NCI-H345 (cell line): ENCODE measurements around the gene FAM24B.
"Not testable (repeated sequence)": the region's sequence is repeated elsewhere in the genome, so short reads cannot be mapped to it uniquely, and the experiment has no call there.

ENCODE experiments used
- DNase-seq: peaks from one replicate; lab custom pipeline; 2025; lab: John Stamatoyannopoulos, UW

The FAM24B gene, protein sequence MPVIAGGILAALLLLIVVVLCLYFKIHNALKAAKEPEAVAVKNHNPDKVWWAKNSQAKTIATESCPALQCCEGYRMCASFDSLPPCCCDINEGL

DNA sequence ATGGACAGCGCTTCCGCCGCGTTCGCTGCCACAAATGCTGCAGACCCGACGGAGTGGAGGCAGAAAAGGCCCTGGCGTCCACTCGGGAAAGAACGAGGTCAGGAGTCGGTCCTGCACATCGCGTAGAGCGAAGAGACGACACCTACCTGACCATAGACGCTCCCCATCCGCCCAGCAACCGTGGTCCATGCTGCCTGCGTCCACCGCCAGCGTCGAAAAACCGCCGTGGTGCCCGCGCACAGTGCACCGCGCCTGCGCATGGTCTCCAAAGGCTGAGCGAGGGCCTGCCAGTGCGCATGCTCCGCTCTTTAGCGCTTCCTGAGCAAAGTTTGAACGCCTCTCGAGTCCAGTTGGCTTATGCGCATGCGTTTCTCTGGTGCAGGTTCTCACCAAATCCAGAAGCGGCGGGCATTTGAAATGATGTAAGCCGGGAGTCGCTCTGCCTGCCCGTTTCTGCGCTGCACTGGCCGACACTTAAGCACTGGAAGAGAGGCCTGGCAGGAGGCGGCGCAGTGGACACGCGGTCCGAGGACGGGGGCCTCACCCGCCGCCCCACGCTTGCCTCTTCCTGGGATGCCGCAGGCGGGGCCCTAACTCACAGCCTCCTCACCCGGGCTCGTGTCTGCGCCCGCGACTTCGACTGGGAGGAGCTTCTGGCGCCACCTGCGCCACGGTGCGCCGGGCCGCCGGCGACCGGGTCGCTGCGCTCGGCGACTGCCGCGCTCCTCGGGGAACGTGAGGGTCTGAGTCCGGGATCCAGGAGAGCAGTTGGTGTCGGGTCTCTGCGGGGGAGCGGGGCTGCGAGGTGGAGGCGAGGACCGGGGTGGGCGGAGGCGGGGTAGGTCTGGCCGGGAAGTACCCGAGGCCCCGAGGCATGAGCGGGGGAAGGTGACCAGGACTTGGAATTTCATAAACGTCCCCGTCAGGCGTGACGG lies at the start of gene FAM24B:
FAM24B (minus strand) TSS at position 243 of the 935 bp plus-strand sequence. CDS start 29,066 bp downstream, outside the sequence.
- DNase-seq, result peak; percentile 96

DNA sequence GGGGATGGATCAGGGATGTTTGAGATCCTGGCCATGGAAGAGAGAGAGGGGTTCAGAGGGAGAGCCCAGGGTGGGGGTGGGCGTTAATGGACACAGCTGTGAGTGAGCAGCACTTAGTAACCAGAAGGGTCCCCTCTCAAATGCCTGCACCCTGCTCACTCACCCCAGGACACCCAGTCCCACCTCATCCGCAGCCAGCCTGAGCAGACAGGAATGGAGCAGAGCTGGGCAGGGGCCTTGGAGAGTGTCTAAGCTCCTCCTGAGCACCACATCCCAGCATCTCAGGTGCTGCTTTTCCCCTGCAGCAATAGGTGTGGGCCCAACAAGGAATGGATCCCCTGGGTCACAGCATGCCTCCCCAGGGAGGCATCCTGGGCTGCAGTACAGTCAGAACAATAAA lies 36.3 kb upstream of the FAM24B start:
- no peak for DNase-seq

DNA sequence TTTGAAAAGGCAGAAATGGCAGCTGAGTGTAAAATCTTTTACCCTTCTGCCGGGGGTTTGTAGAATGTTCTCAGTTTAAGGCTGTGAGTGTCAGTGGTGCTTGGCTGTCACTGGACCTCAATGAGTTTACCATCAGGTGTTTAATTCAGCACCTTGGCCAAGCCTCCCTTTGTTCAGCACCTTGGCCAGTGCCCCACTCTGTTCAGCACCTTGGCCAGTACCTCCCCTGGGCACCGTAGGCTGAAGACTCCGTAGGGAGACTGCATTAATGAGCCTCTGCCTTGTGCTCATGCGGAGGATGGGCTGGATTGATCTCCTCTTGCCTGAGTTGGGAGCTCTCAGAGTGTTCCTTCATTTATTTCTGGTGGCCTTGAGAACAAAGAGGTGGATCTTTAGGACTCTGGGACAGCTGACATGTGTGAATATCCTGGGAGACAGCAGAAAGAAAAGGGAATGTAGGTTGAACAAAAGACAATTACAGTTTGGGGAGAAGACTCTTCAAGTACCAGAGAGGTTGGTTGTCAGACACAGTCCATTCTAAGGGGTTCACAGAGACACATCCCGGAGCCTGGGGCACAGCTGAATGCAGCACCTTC lies 32.6 kb upstream of the FAM24B start:
- DNase-seq, result no peak

DNA sequence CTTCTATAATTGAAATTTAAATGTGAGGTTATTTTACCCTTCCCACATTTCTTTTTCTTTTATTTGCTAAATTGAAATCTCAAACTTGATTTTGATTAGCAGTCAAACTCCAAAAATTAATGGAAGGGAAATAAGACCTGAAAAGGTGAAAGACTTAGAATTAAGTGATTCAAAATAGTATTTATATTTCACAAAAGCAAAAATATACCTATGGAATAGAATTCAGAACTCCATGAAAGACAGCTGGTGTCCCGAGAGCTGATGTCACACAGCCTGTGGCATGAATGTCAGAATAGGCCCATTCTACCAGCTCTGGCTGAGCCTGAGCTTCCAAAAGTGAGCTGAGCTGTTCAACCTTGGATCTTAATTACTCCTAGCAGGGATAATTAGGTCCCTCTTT lies 30.9 kb upstream of the FAM24B start, which contains the start of gene FAM24A:
FAM24A (plus strand) TSS at position 301 of the 400 bp plus-strand sequence. CDS start 1,025 bp downstream, outside the sequence.
- no peak for DNase-seq

DNA sequence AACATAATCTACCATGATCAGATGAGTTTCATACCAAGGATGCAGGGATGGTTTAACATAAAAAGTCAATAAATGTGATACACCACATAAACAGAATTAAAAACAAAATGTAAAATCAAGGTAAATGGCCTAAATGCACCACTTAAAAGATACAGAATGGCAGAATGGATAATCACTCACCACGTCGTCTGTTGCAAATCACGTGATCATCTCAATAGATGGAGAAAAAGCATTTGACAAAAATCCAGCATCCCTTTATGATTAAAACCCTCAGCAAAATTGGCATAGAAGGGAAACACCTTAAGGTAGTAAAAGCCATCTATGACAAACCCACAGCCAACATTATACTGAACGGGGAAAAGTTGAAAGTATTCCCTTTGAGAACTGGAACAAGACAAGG lies 24.5 kb upstream of the FAM24B start:
- not testable (repeated sequence) for DNase-seq

DNA sequence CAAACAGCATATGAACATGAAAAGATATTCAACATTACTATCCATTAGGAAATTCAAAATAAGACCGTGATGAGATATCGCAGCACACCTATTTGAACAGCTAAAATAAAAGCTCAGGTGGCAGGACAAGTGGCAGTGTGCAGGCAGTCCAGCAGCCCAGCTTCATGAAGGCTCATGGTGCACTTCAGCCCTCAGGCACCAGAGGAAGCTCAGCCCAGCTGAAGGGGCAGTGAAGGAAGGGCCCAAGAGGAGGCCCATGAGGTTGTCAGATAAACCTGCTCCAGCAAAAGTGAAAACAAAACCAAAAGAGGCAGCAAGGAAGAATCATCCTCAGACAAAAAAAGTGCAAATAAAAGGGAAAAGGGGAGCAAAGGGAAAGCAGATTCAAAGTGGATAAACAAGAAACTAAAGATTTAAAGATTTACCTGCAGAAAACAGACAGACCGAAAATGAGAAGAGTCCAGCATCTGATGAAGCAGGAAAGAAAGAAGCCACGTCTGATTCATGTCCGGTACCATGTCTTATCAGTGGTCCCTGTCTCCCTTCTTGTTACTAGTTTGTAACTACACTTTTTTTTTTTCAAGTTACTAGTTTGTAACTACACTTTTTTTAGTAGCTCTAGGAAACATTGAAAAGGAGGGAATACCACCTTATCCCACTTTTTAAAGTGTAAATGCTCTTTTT lies 15.0 kb upstream of the FAM24B start:
- DNase-seq, result no peak

DNA sequence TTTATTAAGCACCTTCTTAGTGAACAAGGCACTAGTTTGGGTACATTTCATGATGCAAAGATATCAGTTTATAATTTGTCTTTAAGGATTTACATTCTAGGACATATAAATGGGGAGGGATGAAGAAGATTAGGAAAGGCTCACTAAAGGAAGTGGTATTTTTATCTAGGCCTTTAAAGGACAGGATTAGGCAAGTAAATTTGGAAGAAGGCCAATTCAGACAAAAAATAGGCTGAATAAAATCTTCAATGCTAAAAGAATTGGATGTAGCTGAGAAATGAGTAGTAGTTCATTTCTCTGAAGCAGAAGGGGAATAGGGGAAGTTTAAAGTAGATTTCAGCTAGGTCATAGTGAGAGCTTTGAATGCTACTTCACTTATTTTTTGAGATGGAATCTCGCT lies 4.8 kb upstream of the FAM24B start:
- DNase-seq, result no peak

DNA sequence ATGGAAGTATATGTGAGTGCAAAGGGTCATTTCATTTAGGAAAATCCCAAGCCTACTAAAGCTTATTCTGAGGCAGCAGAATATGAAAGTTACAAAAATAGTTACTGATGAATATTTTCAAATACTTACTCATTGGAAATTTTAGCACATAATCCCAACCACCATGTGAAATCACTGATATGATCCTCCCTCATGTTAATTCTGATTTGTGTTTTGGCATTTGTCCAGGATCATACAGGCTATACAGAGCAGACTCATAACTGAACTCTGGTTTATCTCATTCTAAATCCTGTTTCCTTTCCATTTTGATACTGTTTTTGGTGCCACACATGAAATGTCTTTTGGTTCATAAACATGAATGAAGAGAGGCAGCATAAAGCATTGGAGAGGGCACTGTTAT lies 3.4 kb upstream of the FAM24B start:
- no peak for DNase-seq

DNA sequence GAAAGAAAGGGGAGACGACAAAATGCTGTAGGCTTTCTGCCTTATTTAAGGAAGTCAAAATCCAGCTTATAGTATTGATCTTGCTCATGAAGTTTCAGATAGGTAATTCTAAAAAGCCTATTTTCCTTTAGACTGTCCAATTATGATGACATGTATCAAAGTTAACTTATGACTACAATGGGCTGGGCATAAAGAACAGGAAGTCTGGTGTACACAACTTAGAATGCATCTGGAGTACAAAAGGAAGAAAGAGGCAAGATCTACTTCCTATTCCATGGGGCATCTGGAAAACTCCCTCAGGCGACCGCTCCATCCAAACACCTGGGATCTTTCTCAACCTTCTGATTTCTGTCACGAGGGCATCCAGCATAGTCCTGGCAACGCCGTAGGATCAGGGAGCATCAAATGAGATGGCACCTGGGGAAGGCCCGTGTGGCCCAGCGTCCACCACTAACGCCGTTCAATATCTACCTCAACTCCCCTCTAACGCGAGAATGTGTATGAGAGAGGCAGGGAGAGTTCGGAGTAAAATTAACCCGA lies 512 bp downstream of the FAM24B start:
- peak; percentile 53 for DNase-seq

DNA sequence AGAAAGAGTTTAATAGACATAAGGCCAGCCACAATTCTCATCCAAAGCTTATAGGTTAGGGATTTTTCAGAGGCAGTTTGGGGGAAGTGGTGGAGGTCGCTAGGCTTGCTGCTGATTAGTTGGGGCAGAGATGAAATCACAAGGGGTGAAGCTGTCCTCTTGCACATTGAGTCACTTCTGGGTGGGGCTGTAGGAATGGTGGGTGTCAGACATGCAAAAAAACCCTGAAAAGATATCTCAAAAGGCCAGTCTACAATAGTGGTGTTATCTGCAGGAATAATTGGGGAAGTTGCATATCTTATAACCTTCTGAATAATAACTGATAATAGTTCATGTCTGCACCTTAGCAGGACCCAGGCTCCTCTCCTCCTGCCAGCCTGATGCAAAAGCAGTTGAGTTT lies 2.1 kb downstream of the FAM24B start:
- DNase-seq, result no peak

DNA sequence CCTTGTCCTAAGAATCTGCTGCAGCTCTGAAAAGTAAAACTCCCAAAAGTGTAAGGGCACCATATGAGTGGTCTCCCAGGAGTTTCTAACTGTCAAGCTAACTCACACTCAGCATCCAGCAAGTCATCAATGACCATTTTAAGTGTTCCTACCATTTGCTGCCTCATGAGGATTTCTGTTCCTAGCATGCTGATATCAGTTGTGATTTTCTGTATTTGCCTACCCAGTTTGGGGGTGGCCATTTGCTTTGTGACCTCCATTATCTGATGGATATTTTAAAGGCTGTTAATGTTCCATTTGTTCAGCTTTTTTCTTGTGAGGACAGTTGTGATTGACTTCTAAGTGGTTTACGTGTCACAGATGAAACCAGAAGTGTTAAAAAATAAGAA lies 2.9 kb downstream of the FAM24B start:
- DNase-seq, result no peak

DNA sequence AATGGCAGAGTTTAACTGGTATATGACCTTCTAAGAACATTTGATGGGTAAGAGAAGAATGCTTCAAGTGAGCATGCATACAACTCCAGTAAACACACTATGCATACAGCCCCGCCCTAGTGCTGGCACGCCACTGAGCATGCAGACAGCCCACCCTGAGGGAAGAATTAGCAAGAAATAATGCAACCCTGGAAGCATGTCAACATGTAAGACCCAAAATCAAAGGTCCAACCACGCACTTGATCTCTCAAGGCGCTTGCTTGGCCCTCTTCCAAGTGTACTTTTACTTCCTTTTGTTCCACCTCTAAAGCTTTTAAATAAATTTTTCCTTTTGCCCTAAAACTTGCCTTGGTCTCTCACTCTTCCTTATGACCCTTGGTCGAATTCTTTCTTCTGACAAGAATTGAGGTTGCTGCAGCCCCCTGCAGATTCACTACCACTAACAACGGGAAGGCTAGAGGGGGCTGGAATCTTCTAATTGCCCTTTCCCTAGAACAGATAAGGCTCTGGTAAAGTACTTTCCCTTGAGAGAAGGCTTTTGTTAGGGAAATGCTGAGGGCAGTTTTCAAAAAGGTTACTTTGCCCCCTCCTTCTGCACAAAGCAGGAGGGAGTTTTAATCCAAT lies 3.4 kb downstream of the FAM24B start:
- no peak for DNase-seq

DNA sequence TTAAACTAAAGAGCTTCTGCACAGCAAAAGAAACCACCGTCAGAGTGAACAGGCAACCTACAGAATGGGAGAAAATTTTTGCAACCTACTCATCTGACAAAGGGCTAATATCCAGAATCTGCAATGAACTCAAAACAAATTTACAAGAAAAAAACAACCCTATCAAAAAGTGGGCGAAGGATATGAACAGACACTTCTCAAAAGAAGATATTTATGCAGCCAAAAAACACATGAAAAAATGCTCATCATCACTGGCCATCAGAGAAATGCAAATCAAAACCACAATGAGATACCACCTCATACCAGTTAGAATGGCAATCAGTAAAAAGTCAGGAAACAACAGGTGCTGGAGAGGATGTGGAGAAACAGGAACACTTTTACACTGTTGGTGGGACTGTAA lies 7.4 kb downstream of the FAM24B start:
- not testable (repeated sequence) for DNase-seq

DNA sequence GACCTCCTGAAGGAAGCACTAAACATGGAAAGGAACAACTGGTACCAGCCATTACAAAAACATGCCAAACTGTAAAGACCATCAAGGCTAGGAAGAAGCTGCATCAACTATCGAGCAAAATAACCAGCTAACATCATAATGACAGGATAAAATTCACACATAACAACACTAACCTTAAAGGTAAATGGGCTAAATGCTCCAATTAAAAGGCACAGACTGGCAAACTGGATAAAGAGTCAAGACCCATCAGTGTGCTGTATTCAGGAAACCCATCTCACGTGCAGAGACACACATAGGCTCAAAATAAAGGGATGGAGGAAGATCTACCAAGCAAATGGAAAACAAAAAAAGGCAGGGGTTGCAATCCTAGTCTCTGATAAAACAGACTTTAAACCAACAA lies 10.6 kb downstream of the FAM24B start:
- not testable (repeated sequence) for DNase-seq

DNA sequence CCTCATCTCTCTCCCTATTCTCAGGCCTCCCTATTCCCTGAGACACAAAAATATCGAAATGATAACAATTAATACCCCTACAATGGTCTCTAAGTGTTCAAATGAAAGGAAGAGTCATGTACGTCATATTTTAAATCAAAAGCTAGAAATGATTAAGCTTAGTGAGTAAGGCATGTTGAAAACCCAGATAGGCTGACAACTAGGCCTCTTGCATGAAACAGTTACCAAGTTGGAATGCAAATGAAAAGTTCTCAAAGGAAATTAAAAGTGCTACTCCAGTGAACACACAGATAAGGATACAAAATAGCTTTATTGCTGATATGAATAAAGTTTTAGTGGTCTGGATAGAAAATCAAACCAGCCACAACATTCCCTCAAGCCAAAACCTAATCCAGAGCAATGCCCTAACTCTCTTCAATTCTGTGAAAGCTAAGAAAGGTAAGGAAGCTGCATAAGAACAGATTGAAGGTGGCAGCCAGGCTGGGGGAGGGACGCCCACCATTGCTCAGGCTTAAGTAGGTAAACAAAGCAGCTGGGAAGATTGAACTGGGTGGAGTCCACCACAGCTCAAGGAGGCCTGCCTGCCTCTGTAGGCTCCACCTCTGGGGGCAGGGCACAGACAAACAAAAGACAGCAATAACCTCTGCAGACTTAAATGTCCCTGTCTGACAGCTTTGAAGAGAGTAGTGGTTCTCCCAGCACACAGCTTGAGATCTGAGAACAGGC lies 12.5 kb downstream of the FAM24B start:
- not testable (repeated sequence) for DNase-seq

DNA sequence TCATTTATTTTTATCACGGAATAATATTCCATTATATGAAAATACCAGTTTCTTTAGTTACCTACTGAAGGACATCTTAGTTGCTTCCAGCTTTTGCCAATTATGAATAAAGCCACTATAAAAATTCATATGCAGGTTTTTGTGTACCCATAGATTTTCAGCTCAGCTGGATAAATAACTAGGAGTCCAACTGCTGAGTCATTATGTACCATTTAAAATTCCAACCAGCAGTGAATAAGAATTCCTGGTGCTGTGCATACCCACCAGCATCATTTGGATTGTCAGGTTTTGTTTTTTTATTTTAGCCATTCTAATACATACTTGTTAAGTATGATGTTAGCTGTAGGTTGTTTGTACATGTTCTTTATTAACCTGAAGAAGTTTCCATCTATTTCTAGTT lies 14.5 kb downstream of the FAM24B start:
- DNase-seq, result no peak

DNA sequence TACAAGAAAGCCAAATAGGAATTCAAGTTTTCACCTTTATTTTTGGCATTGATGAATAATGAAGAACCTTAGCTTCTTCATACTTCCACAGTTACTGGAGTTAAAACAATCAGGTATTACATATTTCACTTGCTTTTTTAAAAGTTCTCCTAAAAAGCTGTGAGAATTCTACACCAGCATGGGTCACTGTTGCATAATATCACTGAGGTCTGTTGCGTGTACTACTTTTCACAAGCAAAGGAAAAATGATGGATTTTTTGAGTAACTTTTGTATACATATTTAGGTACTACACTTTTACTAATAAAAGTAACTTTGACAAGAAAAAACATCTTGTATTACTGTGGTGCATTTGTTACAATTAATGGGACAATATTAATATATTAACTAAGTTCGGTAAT lies 15.2 kb downstream of the FAM24B start:
- no peak for DNase-seq

DNA sequence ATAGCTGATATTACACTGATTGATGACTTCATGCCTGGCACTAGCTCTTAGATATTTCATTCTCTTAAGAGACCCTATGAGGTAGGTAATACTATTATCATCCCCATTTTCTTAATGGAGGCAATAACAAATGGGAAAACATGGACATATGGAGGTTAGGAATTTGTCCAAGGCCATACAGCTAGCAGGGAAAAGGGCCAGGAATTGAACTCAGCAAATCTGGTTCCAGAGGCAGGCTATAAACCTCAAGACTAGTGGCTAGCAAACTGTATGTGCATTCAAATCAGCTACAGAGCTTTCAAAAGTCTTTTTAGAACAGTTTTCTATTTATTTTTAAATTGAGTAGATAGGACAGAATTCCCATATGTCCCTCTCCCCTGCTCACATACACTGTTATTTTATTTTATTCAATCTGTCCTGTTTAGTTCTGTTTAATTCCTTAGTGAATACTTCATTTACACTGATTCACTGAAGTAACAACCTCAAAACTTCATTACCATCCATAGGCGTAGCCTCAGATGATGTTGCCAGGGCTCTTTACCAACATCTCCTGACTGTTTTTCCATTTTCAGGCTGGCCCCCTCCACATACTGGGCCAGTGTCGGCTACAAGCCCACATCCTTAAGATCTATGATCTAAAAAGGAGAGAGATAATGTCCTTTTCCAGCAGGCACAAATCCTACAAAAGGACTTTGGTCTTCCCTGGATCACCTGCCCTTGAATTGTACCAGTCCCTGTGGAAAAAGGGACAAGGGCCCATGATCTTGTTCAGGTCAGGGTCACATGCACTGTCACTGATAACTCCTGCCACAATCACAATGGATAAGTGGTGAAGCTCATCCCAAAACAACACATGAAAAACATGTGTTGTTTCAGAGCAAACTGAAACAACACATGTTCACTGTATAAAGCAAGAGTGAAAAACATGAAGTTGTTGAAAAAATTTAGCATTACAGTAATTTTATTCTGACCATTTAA lies 15.9 kb downstream of the FAM24B start:
- no peak for DNase-seq

DNA sequence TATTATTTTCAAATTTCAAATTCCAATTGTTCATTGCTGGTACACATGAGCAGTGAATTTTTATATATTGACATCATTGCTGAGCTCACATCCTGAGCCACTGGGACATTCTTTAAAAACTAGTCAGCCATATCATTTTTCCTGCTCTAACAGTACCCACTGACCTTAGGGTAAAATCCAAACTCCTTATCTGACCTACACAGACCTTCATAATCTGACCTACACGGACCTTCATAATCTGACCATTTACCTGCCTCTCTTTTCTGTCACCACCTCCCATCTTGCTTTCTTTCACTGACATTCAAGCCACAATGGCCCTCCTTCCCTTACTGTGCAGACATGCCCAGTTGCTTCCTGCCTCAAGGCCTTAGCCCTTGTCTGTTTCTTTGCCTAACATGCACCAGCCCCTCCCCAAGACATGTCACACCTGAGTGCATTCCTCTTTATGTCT lies 17.6 kb downstream of the FAM24B start:
- DNase-seq, result no peak

DNA sequence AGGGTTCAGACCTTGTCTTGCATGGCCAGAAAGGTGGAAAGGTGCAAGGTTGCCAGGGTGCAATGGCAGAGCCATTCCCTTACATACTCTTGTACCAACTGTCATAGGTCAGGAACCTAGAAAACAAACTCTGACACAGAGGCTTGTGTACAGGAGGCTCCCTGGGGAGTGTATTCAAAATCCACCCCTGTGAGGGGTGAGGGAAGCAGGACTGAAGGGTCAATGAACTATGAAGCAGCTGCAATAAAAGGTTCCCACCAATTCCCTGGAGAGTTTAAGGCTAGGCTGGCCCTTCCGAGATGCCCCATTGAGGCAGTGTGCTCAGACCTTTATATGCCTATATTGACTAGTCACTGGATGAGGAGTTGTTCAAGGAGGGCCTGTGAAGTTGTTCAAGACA lies 19.9 kb downstream of the FAM24B start:
- DNase-seq, result no peak
